22Rv1 (cell line): ENCODE results near the gene ARL9.

ENCODE experiments used
- CTCF ChIP-seq: fragments of 450-650 bp; IDR thresholded peaks from 2 replicates; pipeline ENCODE4 v1.5.1; 2017; ENCODE audit warnings: mild to moderate bottlenecking
- ZFX ChIP-seq: fragments of 450-650 bp; IDR thresholded peaks from 2 replicates; pipeline ENCODE4 v1.6.1; 2017; ENCODE audit warnings: antibody characterized with exemption, borderline replicate concordance

GRCh38 chr4:56551516-56551915 lies 45.9 kb downstream of the ARL9 start:
- no peak for TF ChIP-seq CTCF
- no peak for TF ChIP-seq ZFX
